Suppressor macrophage treated with lipopolysaccharide for 1 hour (primary cell): ENCODE measurements around the gene SERPINA3.
A peak's percentile ranks its signal among the peaks of the same experiment; 100 is the strongest.

Experiments used
- DNase-seq, 3 donors: peaks; one replicate each; pipeline ENCODE4 v3.0.0-alpha.2; 2020 to 2022

The SERPINA3 gene

GRCh38 chr14:94659901-94660300 is 47.7 kb downstream of the SERPINA3 start:
- peak in 2 of 3 donors; percentile 7 to 21 for DNase-seq

DNA sequence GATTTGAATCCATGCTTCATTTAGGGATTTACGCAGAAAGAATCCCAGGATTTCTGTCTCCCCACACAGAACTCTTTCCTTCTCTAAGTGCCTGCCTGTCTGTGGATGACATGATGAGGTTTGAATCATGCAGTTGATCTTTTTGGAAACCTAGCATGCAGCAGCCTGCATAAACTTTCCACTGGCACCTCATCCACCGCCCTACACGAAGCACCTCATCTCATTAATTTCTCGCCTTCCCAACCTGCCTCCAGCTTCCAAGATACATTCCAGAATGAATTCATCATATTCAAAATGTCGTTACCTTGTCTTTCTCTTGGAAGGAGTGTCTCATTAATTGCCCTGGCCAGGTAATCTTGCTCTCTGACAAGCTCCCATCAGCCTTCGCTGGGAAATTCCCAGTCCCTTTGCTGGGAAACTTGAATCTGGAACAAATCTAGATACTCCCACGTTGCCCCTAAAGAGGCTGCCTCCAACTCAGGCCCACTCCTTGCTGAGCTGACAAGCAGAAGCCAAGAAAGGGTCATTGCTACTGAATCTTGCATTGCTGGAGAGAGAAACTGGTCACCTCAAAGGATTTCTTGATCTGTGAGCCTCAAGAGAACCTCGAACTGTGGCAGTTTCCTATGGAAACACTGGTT is 48.2 kb downstream of the SERPINA3 start:
- no peak for DNase-seq

GRCh38 chr14:94663538-94663937 is 51.3 kb downstream of the SERPINA3 start:
- peak in 1 of 3 donors; percentile 39 for DNase-seq

- DNase-seq, result peak; percentile 8 to 31 (median 25)
Measured at GRCh38 chr14:94663965-94664704, 51.9 kb downstream of the SERPINA3 start.

- peak in 1 of 3 donors; percentile 13 for DNase-seq
Measured at GRCh38 chr14:94665121-94665520, 52.9 kb downstream of the SERPINA3 start.

GRCh38 chr14:94665544-94665943 is 53.4 kb downstream of the SERPINA3 start:
- DNase-seq, result no peak

DNA sequence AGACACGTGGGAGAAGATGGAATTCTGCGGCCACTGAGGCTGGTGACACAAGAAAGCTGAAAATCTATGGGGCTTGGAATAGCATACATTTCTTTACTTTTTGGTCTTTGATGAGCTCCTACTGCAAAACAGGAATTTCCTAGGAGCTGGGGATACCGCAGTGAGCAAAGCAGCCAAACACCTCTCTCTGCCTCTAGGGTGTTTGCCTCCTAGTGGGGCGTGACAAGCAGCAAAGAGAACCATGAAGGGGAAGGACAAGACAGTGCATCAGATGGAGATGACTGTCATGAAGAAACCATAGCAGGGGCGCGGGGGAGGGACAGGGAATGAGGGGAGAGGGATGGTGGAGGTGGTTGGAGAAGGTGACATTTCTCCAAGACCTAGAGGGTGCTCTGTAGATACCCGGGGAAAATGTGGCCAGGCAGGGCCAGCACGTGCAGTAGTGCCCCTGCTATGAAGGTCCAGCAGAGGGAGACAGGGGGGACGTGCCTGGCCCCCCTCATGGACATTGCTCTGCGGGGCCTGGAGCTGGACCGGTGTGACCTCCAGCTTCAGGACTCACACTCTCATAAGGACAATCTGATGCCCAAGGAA is 58.6 kb downstream of the SERPINA3 start:
- DNase-seq, result no peak

DNA sequence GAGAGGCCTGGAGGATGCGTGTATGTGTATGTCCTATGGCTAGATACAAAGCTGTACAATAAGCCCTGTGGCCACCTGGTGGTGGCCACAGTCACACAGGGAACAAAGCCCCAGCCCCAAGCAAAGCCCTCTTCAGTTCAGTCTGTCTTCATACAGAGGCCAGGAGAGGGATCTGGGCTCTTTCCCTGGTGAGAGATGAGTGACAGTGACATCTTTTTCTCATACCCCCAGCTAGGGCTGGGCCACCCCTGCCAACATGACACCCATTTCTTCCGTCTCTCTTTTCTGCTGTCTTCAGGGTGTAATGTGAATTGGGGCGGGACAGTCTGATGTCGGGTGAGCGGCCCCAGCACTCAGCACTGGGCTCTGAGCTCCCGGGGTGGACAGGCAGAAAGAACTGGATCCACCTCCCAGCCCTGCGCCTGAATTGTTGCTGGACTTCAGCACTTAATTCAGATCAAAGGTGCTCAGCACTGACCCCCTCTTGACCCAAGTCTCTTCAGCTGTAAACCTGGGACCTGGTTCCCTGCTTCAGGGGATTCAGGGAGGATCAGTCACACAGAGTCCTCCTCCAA is 59.8 kb downstream of the SERPINA3 start:
- no peak for DNase-seq

DNA sequence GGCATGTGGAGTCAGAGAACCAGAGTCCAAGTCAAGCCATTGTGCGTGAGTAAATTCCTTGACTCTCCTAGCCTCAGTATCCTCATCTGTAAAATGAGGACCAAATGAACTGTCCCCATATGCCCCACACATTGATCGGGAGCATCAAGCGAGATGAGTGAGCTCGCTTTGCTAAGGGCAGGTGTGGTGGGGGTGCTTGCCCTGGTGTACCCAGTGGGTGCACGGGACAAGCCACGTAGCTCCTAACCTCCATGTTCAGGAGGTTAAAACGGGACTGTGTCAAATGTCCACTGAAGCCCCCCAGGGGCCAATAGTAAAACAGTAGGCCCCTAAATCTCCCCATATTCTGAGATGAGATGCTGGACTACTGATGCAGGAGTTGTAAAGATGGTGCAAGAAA is 60.9 kb downstream of the SERPINA3 start:
- no peak for DNase-seq
